Cardiac muscle cell (in vitro differentiated cells and primary cell): ENCODE data around the gene GAPVD1. TPM values are rescaled to one million over a fixed set of nuclear protein-coding genes. Genes with fewer than 3 reads are reported as not detected.

Experiments used
- DNase-seq, 2 donors: peaks; one replicate each; pipeline versions ENCODE4 v3.0.0 to v3.0.0-alpha.2; 2010 to 2017; ENCODE audit warnings: low read depth in 1 of 2, low spot score in 1 of 2
- H3K27ac ChIP-seq: fragments of 200-600 bp; sonication (generic); 2 replicates; pipeline ENCODE4 v1.5.1; 2016
- H3K27me3 ChIP-seq: fragments of 200-600 bp; sonication (generic); 2 replicates; pipeline ENCODE4 v1.6.0; 2016; ENCODE audit warnings: control low read depth
- H3K36me3 ChIP-seq: fragments of 200-600 bp; sonication (generic); 2 replicates; pipeline ENCODE4 v1.5.1; 2016; ENCODE audit warnings: control low read depth
- H3K4me1 ChIP-seq: fragments of 200-600 bp; sonication (generic); 2 replicates; pipeline ENCODE4 v1.8.1; 2017; ENCODE audit warnings: low read depth, mild to moderate bottlenecking, mixed run types
- H3K4me3 ChIP-seq: fragments of 200-600 bp; sonication (generic); 2 replicates; pipeline ENCODE4 v1.5.1; 2016; ENCODE audit warnings: mild to moderate bottlenecking
- H3K9me3 ChIP-seq: fragments of 200-600 bp; sonication (generic); 2 replicates; pipeline ENCODE4 v1.5.1; 2017; ENCODE audit warnings: low read depth, mild to moderate bottlenecking, control low read depth
- CTCF ChIP-seq: IDR thresholded peaks from 2 replicates; pipeline ENCODE4 v1.5.1; 2012; ENCODE audit warnings: low read depth, mild to moderate bottlenecking, low read length
- polyA plus RNA-seq: library from polyadenylated mRNA; unstranded; fragments of >200 nt; fragmentation: Nextera tagmentation; extraction: Ambion mirVana; gene quantifications from 2 replicates; pipeline ENCODE4 v1.2.1, GENCODE V29; 2016
- total RNA-seq: library from RNA; depleted of rRNA; stranded (reverse); fragments of >200 nt; gene quantifications from 2 replicates; pipeline ENCODE4 v1.2.3, GENCODE V29; 2016

The GAPVD1 gene
- total and polyA plus RNA-seq, 2 experiments from 2014 or later: 34.2 to 39.3 TPM

- no peak for TF ChIP-seq CTCF
- peak overlapping the region; percentile 98 for H3K27ac ChIP-seq
- H3K27me3 ChIP-seq: no peaks in the 10 kb centered on the region
- H3K4me3 ChIP-seq: peak overlapping the region; percentile 69
- no peaks in the 10 kb centered on the region for H3K9me3 ChIP-seq
- no peak for DNase-seq
- H3K4me1 ChIP-seq: peaks cover 40% of the 10 kb centered on the region
- peaks cover 40% of the 10 kb centered on the region for H3K36me3 ChIP-seq
These were observed 21.7 kb upstream of the GAPVD1 start for GRCh38 chr9:125239631-125240597.

GRCh38 chr9:125240649-125240999 is 21.0 kb upstream of the GAPVD1 start:
- DNase-seq: peak; percentile 49 to 50
- Histone ChIP-seq H3K4me1 (peaks cover 38% of the 10 kb centered on the region), H3K27me3 (no peaks in the 10 kb centered on the region), H3K9me3 (no peaks in the 10 kb centered on the region), H3K36me3 (peaks cover 37% of the 10 kb centered on the region), H3K27ac (peak overlapping the region; percentile 98), H3K4me3 (peak overlapping the region; percentile 69)
- TF ChIP-seq CTCF: no peak

GRCh38 chr9:125241000-125241862 is 20.4 kb upstream of the GAPVD1 start, which contains the start of gene HSPA5:
HSPA5 (minus strand) TSS chr9:125241343; CDS start chr9:125241126, 217 bp downstream.
- Histone ChIP-seq H3K27me3 (no peaks in the 10 kb centered on the region), H3K4me3 (peak within 1 kb of the TSS; percentile 71), H3K9me3 (no peaks in the 10 kb centered on the region), H3K4me1 (peaks cover 32% of the 10 kb centered on the region), H3K36me3 (peaks cover 31% of the 10 kb centered on the region), H3K27ac (peak within 1 kb of the TSS; percentile 98)
- peak; percentile 10 for TF ChIP-seq CTCF
- DNase-seq: peak; percentile 99 to 100

GRCh38 chr9:125241863-125242739 is 19.5 kb upstream of the GAPVD1 start:
- DNase-seq: no peak
- H3K9me3 ChIP-seq: no peaks in the 10 kb centered on the region
- H3K4me1 ChIP-seq: peaks cover 24% of the 10 kb centered on the region
- no peaks in the 10 kb centered on the region for H3K27me3 ChIP-seq
- H3K36me3 ChIP-seq: peaks cover 23% of the 10 kb centered on the region
- H3K4me3 ChIP-seq: peak overlapping the region; percentile 71
- no peak for TF ChIP-seq CTCF
- peak overlapping the region; percentile 98 for H3K27ac ChIP-seq

- H3K4me3 ChIP-seq: no peak overlapping the region
- no peaks in the 10 kb centered on the region for H3K27me3 ChIP-seq
- no peak for DNase-seq
- peaks cover 9% of the 10 kb centered on the region for H3K4me1 ChIP-seq
- no peak for TF ChIP-seq CTCF
- no peaks in the 10 kb centered on the region for H3K9me3 ChIP-seq
- H3K36me3 ChIP-seq: peaks cover 6% of the 10 kb centered on the region
- no peak overlapping the region for H3K27ac ChIP-seq
These were observed 17.8 kb upstream of the GAPVD1 start for GRCh38 chr9:125243792-125244260.
